ENCODE measurements around the gene CNPPD1.

GRCh38 chr2:219204425-219205164, 27.9 kb upstream of the CNPPD1 start:
- no peak for TF ChIP-seq CTCF (IDR thresholded peaks at IDR 0.05)
- no peak for TF ChIP-seq EP300 (IDR thresholded peaks at IDR 0.05)
- TF ChIP-seq POLR2A (IDR thresholded peaks at IDR 0.05) = no peak
